ENCODE results near the gene LY6G6C. TPM values are rescaled to one million over a fixed set of nuclear protein-coding genes. Genes with fewer than 3 reads are reported as not detected.

The LY6G6C gene
- total RNA-seq, 1 experiment from 2014 or later = not detected

GRCh38 chr6:31702819-31703716 is 18.5 kb downstream of the LY6G6C start, which contains the start of gene ABHD16A:
Gene ABHD16A (minus strand): TSS chr6:31703324. CDS start chr6:31703281, 43 bp downstream.
- no peaks in the 10 kb centered on the region for H3K27me3 ChIP-seq (ENCODE audit: insufficient read depth, low read length)
- peak within 1 kb of the TSS; percentile 96 to 98 for H3K4me3 Mint-ChIP-seq
- peaks cover 1% of the 10 kb centered on the region; the same call in 1 of the 2 replicates for H3K27me3 Mint-ChIP-seq (ENCODE audit: low read depth)
- no peak within 1 kb of the TSS for H2BK12ac ChIP-seq (ENCODE audit: insufficient read length, low read depth, low read length)
- H3K4me2 ChIP-seq (ENCODE audit: insufficient read depth, insufficient read length, low read length) = peak within 1 kb of the TSS; percentile 91
- no peak within 1 kb of the TSS; the same call in 1 of the 2 replicates for H3K4ac ChIP-seq (ENCODE audit: low read depth, low read length)
- no peak within 1 kb of the TSS for H4K91ac ChIP-seq (ENCODE audit: insufficient read length, low read depth, low read length)
- H4K5ac ChIP-seq (ENCODE audit: insufficient read length, low read depth, low read length) = no peak within 1 kb of the TSS
- peaks cover 4% of the 10 kb centered on the region; the same call in 1 of the 2 replicates for H3K4me1 ChIP-seq (ENCODE audit: insufficient read depth, low read length)
- no peak within 1 kb of the TSS for H3K23ac ChIP-seq (ENCODE audit: insufficient read length, low read depth, low read length)
- peaks cover 6% of the 10 kb centered on the region for H3K23me2 ChIP-seq (ENCODE audit: insufficient read length, low read depth, low read length, poor library complexity, severe bottlenecking)
- peak within 1 kb of the TSS; percentile 94 for H3K18ac ChIP-seq (ENCODE audit: insufficient read length, low read depth, low read length)
- no peaks in the 10 kb centered on the region; a peak in 1 of 5 replicates for H3K9me3 Mint-ChIP-seq
- H2BK20ac ChIP-seq (ENCODE audit: low read depth, low read length, poor library complexity, severe bottlenecking) = no peak within 1 kb of the TSS
- peak; percentile 99 for DNase-seq
- TF ChIP-seq CTCF (conservative IDR thresholded peaks at IDR 0.05) = no peak
- H3K14ac ChIP-seq (ENCODE audit: insufficient read depth, low read length) = peak within 1 kb of the TSS; percentile 81
- no peak within 1 kb of the TSS for H2AK5ac ChIP-seq (ENCODE audit: insufficient read length, low read length)
- H2AFZ ChIP-seq (ENCODE audit: low read length) = peak within 1 kb of the TSS; percentile 43
- no peak within 1 kb of the TSS for H2BK15ac ChIP-seq (ENCODE audit: low read depth, low read length)
- H2BK120ac ChIP-seq (ENCODE audit: low read depth, low read length, poor library complexity, severe bottlenecking) = no peak within 1 kb of the TSS
- no peaks in the 10 kb centered on the region for H4K20me1 ChIP-seq (ENCODE audit: control insufficient read depth, insufficient read depth, insufficient read length)
- H2BK5ac ChIP-seq (ENCODE audit: insufficient read length, low read length) = no peak within 1 kb of the TSS
- peaks cover 6% of the 10 kb centered on the region for H3K79me1 ChIP-seq (ENCODE audit: insufficient read depth, low read depth, low read length, poor library complexity, severe bottlenecking)
- no peak within 1 kb of the TSS for H4K8ac ChIP-seq (replicated peaks; ENCODE audit: insufficient read length, low read depth, low read length)
- H3K9ac ChIP-seq (ENCODE audit: extremely low read depth, insufficient read length, low read length) = peak within 1 kb of the TSS; percentile 79
- H3K9me3 ChIP-seq (ENCODE audit: control insufficient read depth, low read depth, low read length) = no peaks in the 10 kb centered on the region
- WGBS (ENCODE audit: extremely low coverage, insufficient read length, low lambda C conversion rate) = no CpG with 5 or more reads among the region's 54 CpGs
- H3K56ac ChIP-seq (ENCODE audit: insufficient read length, low read depth, low read length) = no peak within 1 kb of the TSS
- no peak within 1 kb of the TSS for H3T11ph ChIP-seq (ENCODE audit: low read length)
- H3K36me3 Mint-ChIP-seq (ENCODE audit: insufficient read depth in 1 of 3, low read depth in 3 of 3) = peaks cover 0 to 18% (median 4%) of the 10 kb centered on the region in 3 experiments; a peak in 4 of 7 replicates
- peaks cover 11% of the 10 kb centered on the region in 2 experiments for H3K4me1 Mint-ChIP-seq
- H3K27ac Mint-ChIP-seq = peak within 1 kb of the TSS; percentile 91 to 96 (median 96)
- H3K27ac ChIP-seq (ENCODE audit: insufficient read length, low read depth, low read length) = no peak within 1 kb of the TSS
- peaks cover 2% of the 10 kb centered on the region; the same call in 1 of the 2 replicates for H3K79me2 ChIP-seq (ENCODE audit: insufficient read depth, low read length)

Data from H9 (cell line).